GM12864 (cell line): ENCODE measurements around the gene SYNPO2.
"Not testable (repeated sequence)": the region's sequence is repeated elsewhere in the genome, so short reads cannot be mapped to it uniquely, and the experiment has no call there.

Source experiments
- DNase-seq: peaks from one replicate; pipeline ENCODE4 v3.0.0-alpha.2; 2011; ENCODE audit warnings: low read depth
- H3K4me3 ChIP-seq: 2 replicates; pipeline ENCODE4 v1.5.1; 2011; ENCODE audit warnings: mild to moderate bottlenecking, low read depth, low read length, control low read depth
- CTCF ChIP-seq: IDR thresholded peaks from 2 replicates; pipeline ENCODE4 v1.5.1; 2011; ENCODE audit warnings: low read depth, mild to moderate bottlenecking, moderate library complexity, low read length, control low read depth, inconsistent platforms; ENCODE audit errors: missing control alignments

The SYNPO2 gene

GRCh38 chr4:119020158-119020557 lies 131.5 kb downstream of the SYNPO2 start:
- DNase-seq, result no peak
- TF ChIP-seq CTCF, result no peak
- H3K4me3 ChIP-seq, result no peak overlapping the region

GRCh38 chr4:119022520-119022919 lies 133.9 kb downstream of the SYNPO2 start:
- not testable (repeated sequence) for H3K4me3 ChIP-seq, DNase-seq

GRCh38 chr4:119024102-119024501 lies 135.4 kb downstream of the SYNPO2 start:
- TF ChIP-seq CTCF, result no peak
- H3K4me3 ChIP-seq, result no peak overlapping the region
- DNase-seq, result no peak

- no peak overlapping the region for H3K4me3 ChIP-seq
- DNase-seq, result no peak
These were observed 136.8 kb downstream of the SYNPO2 start for GRCh38 chr4:119025420-119025819.

GRCh38 chr4:119025916-119026661 lies 137.4 kb downstream of the SYNPO2 start:
- TF ChIP-seq CTCF, result no peak
- no peak for DNase-seq
- no peak overlapping the region for H3K4me3 ChIP-seq

More at GRCh38 chr4:119025420-119025819, 136.8 kb downstream of the SYNPO2 start:
- TF ChIP-seq CTCF, result no peak

GRCh38 chr4:119026662-119027444 lies 138.2 kb downstream of the SYNPO2 start:
- TF ChIP-seq CTCF, result no peak
- DNase-seq, result no peak
- H3K4me3 ChIP-seq, result no peak overlapping the region

- TF ChIP-seq CTCF, result no peak
- H3K4me3 ChIP-seq, result no peak overlapping the region
- DNase-seq, result no peak
These were observed 139.2 kb downstream of the SYNPO2 start for GRCh38 chr4:119027811-119028210.
